Mesendoderm (in vitro differentiated cells): ENCODE data around the gene CCDC69.

Experiments
- DNase-seq: peaks from one replicate; pipeline ENCODE4 v3.0.0; 2013
- H2AK5ac ChIP-seq: 2 replicates; pipeline ENCODE4 v1.6.1; 2013; ENCODE audit warnings: low read length, inconsistent platforms
- H2BK120ac ChIP-seq: 2 replicates; pipeline ENCODE4 v1.6.1; 2013; ENCODE audit warnings: low read depth, mild to moderate bottlenecking, low read length, moderate library complexity, mixed read lengths
- H2BK15ac ChIP-seq: replicated peaks from 2 replicates; pipeline ENCODE4 v1.6.1; 2013; ENCODE audit warnings: low read depth, mild to moderate bottlenecking, moderate library complexity
- H2BK5ac ChIP-seq: 2 replicates; pipeline ENCODE4 v1.6.1; 2013; ENCODE audit warnings: low read length, inconsistent platforms
- H3K18ac ChIP-seq: 2 replicates; pipeline ENCODE4 v1.6.1; 2013; ENCODE audit warnings: mild to moderate bottlenecking, low read length, mixed read lengths
- H3K23ac ChIP-seq: one replicate; pipeline ENCODE4 v1.6.1; 2013; ENCODE audit warnings: low read length
- H3K27ac ChIP-seq: 2 replicates; pipeline ENCODE4 v1.5.1; 2013; ENCODE audit warnings: low read depth, mild to moderate bottlenecking, inconsistent platforms, low read length, moderate library complexity
- H3K27me3 ChIP-seq: 2 replicates; pipeline ENCODE4 v1.6.1; 2013; ENCODE audit warnings: low read length, control low read depth, mild to moderate bottlenecking, inconsistent platforms; ENCODE audit not compliant: insufficient read depth, poor library complexity
- H3K36me3 ChIP-seq: 2 replicates; pipeline ENCODE4 v1.6.1; 2013; ENCODE audit warnings: low read length, inconsistent platforms; ENCODE audit not compliant: control insufficient read depth, insufficient read depth
- H3K4ac ChIP-seq: one replicate; pipeline ENCODE4 v1.6.1; 2013; ENCODE audit warnings: low read depth, mild to moderate bottlenecking, low read length, moderate library complexity
- H3K4me1 ChIP-seq: 2 replicates; pipeline ENCODE4 v1.6.1; 2013; ENCODE audit warnings: low read depth, low read length, inconsistent platforms; ENCODE audit not compliant: control insufficient read depth
- H3K4me2 ChIP-seq: 2 replicates; pipeline ENCODE4 v1.6.1; 2013; ENCODE audit warnings: low read length
- H3K4me3 ChIP-seq: 2 replicates; pipeline ENCODE4 v1.5.1; 2013; ENCODE audit warnings: mild to moderate bottlenecking, low read length
- H3K56ac ChIP-seq: one replicate; pipeline ENCODE4 v1.6.1; 2013; ENCODE audit warnings: low read length
- H3K79me1 ChIP-seq: 2 replicates; pipeline ENCODE4 v1.6.1; 2013; ENCODE audit warnings: low read length, inconsistent platforms
- H3K79me2 ChIP-seq: 2 replicates; pipeline ENCODE4 v1.6.1; 2013; ENCODE audit warnings: mild to moderate bottlenecking, low read length; ENCODE audit not compliant: control insufficient read depth, insufficient read depth
- H3K9ac ChIP-seq: 2 replicates; pipeline ENCODE4 v1.6.1; 2013; ENCODE audit warnings: low read length, inconsistent platforms
- H4K5ac ChIP-seq: one replicate; pipeline ENCODE4 v1.6.1; 2013; ENCODE audit warnings: low read length
- H4K8ac ChIP-seq: one replicate; pipeline ENCODE4 v1.6.1; 2013; ENCODE audit warnings: low read depth, mild to moderate bottlenecking, control low read depth, low read length, moderate library complexity
- WGBS: extraction: QIAGEN DNeasy Blood & Tissue Kit; methylation state at CpG from one replicate; pipeline ENCODE4 v1.1.7; 2013; ENCODE audit warnings: low lambda C conversion rate, missing lambda C conversion rate; ENCODE audit not compliant: insufficient coverage; ENCODE audit errors: extremely low coverage; 5-methylcytosine and 5-hydroxymethylcytosine counted together

CCDC69 gene

GRCh38 chr5:151231359-151231758 lies 7.5 kb upstream of the CCDC69 start:
- Histone ChIP-seq H3K79me1 (no peaks in the 10 kb centered on the region), H4K5ac (no peak overlapping the region), H2AK5ac (no peak overlapping the region), H3K9ac (no peak overlapping the region), H3K36me3 (no peaks in the 10 kb centered on the region), H3K4me2 (no peak overlapping the region), H3K79me2 (no peaks in the 10 kb centered on the region), H3K4me1 (no peaks in the 10 kb centered on the region), H3K18ac (no peak overlapping the region), H4K8ac (no peak overlapping the region), H2BK120ac (no peak overlapping the region), H3K27me3 (no peaks in the 10 kb centered on the region), H3K23ac (no peak overlapping the region), H3K4me3 (no peak overlapping the region), H2BK5ac (no peak overlapping the region), H3K4ac (no peak overlapping the region), H3K56ac (no peak overlapping the region), H3K27ac (no peak overlapping the region), H2BK15ac (no peak overlapping the region)
- DNase-seq = no peak

- H2BK120ac ChIP-seq = no peak overlapping the region
- H3K56ac ChIP-seq = no peak overlapping the region
- H3K18ac ChIP-seq = no peak overlapping the region
- H2BK5ac ChIP-seq = no peak overlapping the region
- H2AK5ac ChIP-seq = no peak overlapping the region
- no peak overlapping the region for H3K4me2 ChIP-seq
- WGBS = no CpG with 5 or more reads among the region's 6 CpGs
- no peaks in the 10 kb centered on the region for H3K79me1 ChIP-seq
- no peak for DNase-seq
- H3K36me3 ChIP-seq = no peaks in the 10 kb centered on the region
- no peak overlapping the region for H4K8ac ChIP-seq
- H3K79me2 ChIP-seq = no peaks in the 10 kb centered on the region
- H3K4me3 ChIP-seq = no peak overlapping the region
- H3K27me3 ChIP-seq = no peaks in the 10 kb centered on the region
- no peak overlapping the region for H3K23ac ChIP-seq
- no peak overlapping the region for H3K27ac ChIP-seq
- no peak overlapping the region for H3K9ac ChIP-seq
- no peaks in the 10 kb centered on the region for H3K4me1 ChIP-seq
- no peak overlapping the region for H3K4ac ChIP-seq
- no peak overlapping the region for H4K5ac ChIP-seq
- H2BK15ac ChIP-seq = no peak overlapping the region
Observed at GRCh38 chr5:151230048-151230680, 6.3 kb upstream of the CCDC69 start.

- Histone ChIP-seq H3K79me1 (no peaks in the 10 kb centered on the region), H2BK5ac (no peak overlapping the region), H3K18ac (no peak overlapping the region), H4K5ac (no peak overlapping the region), H3K4me3 (no peak overlapping the region), H2BK15ac (no peak overlapping the region), H4K8ac (no peak overlapping the region), H2AK5ac (no peak overlapping the region), H3K27me3 (no peaks in the 10 kb centered on the region), H3K4ac (no peak overlapping the region), H3K23ac (no peak overlapping the region), H2BK120ac (no peak overlapping the region), H3K9ac (no peak overlapping the region), H3K4me2 (no peak overlapping the region), H3K4me1 (no peaks in the 10 kb centered on the region), H3K79me2 (no peaks in the 10 kb centered on the region), H3K27ac (no peak overlapping the region), H3K36me3 (no peaks in the 10 kb centered on the region), H3K56ac (no peak overlapping the region)
- WGBS = no CpG with 5 or more reads among the region's 2 CpGs
- DNase-seq = no peak
Observed at GRCh38 chr5:151228986-151229385, 5.1 kb upstream of the CCDC69 start.

DNA sequence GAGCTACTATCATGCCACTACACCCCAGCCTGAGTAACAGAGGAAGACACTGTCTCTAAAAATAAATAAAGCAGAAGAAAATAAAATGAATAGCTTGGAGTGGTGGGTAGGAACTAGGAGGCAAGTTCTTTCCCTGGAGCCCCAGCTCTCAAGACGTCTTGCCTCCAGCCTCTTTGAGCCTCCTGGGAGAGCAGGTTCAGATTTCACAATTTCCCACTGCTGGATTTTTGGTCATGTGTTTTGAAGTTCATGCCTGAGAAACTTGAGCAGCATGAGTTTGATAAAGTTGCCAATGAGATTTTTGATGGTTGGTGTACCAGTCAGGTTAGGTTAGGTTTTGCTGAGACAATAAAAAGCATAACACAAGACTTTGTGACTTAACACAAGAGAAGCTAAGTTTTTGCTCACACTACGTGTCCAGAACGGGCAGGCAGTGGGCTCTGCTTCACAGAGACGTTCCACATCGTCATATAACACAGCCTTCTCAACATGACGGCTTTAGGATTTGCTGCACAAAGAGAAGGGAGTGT lies 4.1 kb upstream of the CCDC69 start:
- Histone ChIP-seq H3K4me3 (no peak overlapping the region), H2BK15ac (no peak overlapping the region), H3K4me1 (peaks cover 2% of the 10 kb centered on the region), H3K18ac (no peak overlapping the region), H2BK5ac (no peak overlapping the region), H3K9ac (no peak overlapping the region), H3K23ac (no peak overlapping the region), H3K4me2 (no peak overlapping the region), H4K8ac (no peak overlapping the region), H3K4ac (no peak overlapping the region), H2AK5ac (no peak overlapping the region), H2BK120ac (no peak overlapping the region), H4K5ac (no peak overlapping the region), H3K79me2 (no peaks in the 10 kb centered on the region), H3K27ac (no peak overlapping the region), H3K36me3 (no peaks in the 10 kb centered on the region), H3K27me3 (no peaks in the 10 kb centered on the region), H3K79me1 (no peaks in the 10 kb centered on the region), H3K56ac (no peak overlapping the region)
- no peak for DNase-seq
- no CpG with 5 or more reads among the region's 6 CpGs for WGBS

GRCh38 chr5:151225475-151225874 lies 1.6 kb upstream of the CCDC69 start:
- Histone ChIP-seq H3K18ac (no peak overlapping the region), H4K5ac (no peak overlapping the region), H2BK15ac (no peak overlapping the region), H3K4me3 (no peak overlapping the region), H3K27ac (no peak overlapping the region), H3K27me3 (no peaks in the 10 kb centered on the region), H3K4me2 (no peak overlapping the region), H3K56ac (peak overlapping the region; percentile 49), H3K79me1 (no peaks in the 10 kb centered on the region), H3K36me3 (no peaks in the 10 kb centered on the region), H2AK5ac (no peak overlapping the region), H3K23ac (no peak overlapping the region), H3K4ac (no peak overlapping the region), H2BK5ac (no peak overlapping the region), H3K9ac (no peak overlapping the region), H2BK120ac (no peak overlapping the region), H4K8ac (no peak overlapping the region), H3K4me1 (peaks cover 2% of the 10 kb centered on the region), H3K79me2 (no peaks in the 10 kb centered on the region)
- DNase-seq = peak; percentile 23
- no CpG with 5 or more reads among the region's 5 CpGs for WGBS

DNA sequence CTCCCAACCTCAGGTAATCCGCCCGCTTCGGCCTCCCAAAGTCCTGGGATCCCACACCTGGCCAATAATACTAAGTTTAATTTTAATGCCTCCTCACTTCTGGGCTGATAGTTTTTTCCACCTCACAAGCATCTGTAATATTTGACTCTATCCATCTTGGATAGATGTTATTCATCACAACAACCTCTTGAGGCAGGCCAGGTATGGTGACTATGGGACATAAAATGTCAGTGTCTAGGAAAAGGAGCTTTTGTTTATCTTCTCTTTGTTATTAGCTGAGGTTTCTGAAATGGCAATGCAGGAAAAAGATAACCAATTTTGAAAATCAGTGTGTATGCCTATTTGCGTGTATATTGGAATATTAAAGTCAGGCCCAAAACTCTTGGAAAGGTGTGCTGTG lies 1.2 kb upstream of the CCDC69 start:
- no peaks in the 10 kb centered on the region for H3K79me2 ChIP-seq
- DNase-seq = no peak
- WGBS = no CpG with 5 or more reads among the region's 4 CpGs
- no peak overlapping the region for H2BK120ac ChIP-seq
- no peaks in the 10 kb centered on the region for H3K79me1 ChIP-seq
- peak overlapping the region; percentile 49 for H3K56ac ChIP-seq
- H2BK15ac ChIP-seq = no peak overlapping the region
- peaks cover 2% of the 10 kb centered on the region for H3K4me1 ChIP-seq
- H4K5ac ChIP-seq = no peak overlapping the region
- H2AK5ac ChIP-seq = no peak overlapping the region
- H3K4me3 ChIP-seq = no peak overlapping the region
- no peak overlapping the region for H3K9ac ChIP-seq
- H2BK5ac ChIP-seq = no peak overlapping the region
- no peak overlapping the region for H3K18ac ChIP-seq
- H4K8ac ChIP-seq = no peak overlapping the region
- H3K27ac ChIP-seq = no peak overlapping the region
- H3K36me3 ChIP-seq = no peaks in the 10 kb centered on the region
- no peaks in the 10 kb centered on the region for H3K27me3 ChIP-seq
- no peak overlapping the region for H3K4me2 ChIP-seq
- no peak overlapping the region for H3K23ac ChIP-seq
- H3K4ac ChIP-seq = no peak overlapping the region
